Trophoblast cell (in vitro differentiated cells and primary cell): Measurements from ENCODE around the gene PTN.

Source experiments
- DNase-seq, 2 donors: peaks; one replicate each; pipeline ENCODE4 v3.0.0-alpha.2; 2016
- H2AFZ ChIP-seq: 2 replicates; pipeline ENCODE4 v1.6.1; 2013; ENCODE audit warnings: low read length, moderate library complexity, mild to moderate bottlenecking; ENCODE audit not compliant: insufficient read depth, poor library complexity
- H2AK5ac ChIP-seq: 2 replicates; pipeline ENCODE4 v1.6.1; 2013; ENCODE audit warnings: mild to moderate bottlenecking, low read length
- H2BK120ac ChIP-seq: 2 replicates; pipeline ENCODE4 v1.6.1; 2013; ENCODE audit warnings: low read length, mild to moderate bottlenecking, moderate library complexity; ENCODE audit not compliant: insufficient read depth, poor library complexity
- H2BK12ac ChIP-seq: 2 replicates; pipeline ENCODE4 v1.6.1; 2013; ENCODE audit warnings: mild to moderate bottlenecking, low read length, moderate library complexity
- H2BK5ac ChIP-seq: 2 replicates; pipeline ENCODE4 v1.6.1; 2013; ENCODE audit warnings: low read length, low read depth, moderate library complexity, mild to moderate bottlenecking; ENCODE audit not compliant: poor library complexity
- H3K14ac ChIP-seq: 2 replicates; pipeline ENCODE4 v1.6.1; 2013; ENCODE audit warnings: mild to moderate bottlenecking, low read length
- H3K18ac ChIP-seq: 2 replicates; pipeline ENCODE4 v1.6.1; 2013; ENCODE audit warnings: mild to moderate bottlenecking, low read length
- H3K23ac ChIP-seq: 2 replicates; pipeline ENCODE4 v1.6.1; 2013; ENCODE audit warnings: low read length
- H3K27ac ChIP-seq: 2 replicates; pipeline ENCODE4 v1.5.1; 2013; ENCODE audit warnings: low read depth, mild to moderate bottlenecking, inconsistent platforms, low read length, moderate library complexity
- H3K27me3 ChIP-seq: 2 replicates; pipeline ENCODE4 v1.6.1; 2013; ENCODE audit warnings: inconsistent platforms, mild to moderate bottlenecking, low read length, moderate library complexity; ENCODE audit not compliant: insufficient read depth
- H3K36me3 ChIP-seq, 2 experiments: 1 replicate in 1 of 2; 2 replicates in 1 of 2; pipeline ENCODE4 v1.6.1; 2013; ENCODE audit warnings: low read length in 2 of 2, mild to moderate bottlenecking in 2 of 2, moderate library complexity in 1 of 2; ENCODE audit not compliant: insufficient read depth in 2 of 2, control insufficient read depth in 1 of 2
- H3K4ac ChIP-seq: 2 replicates; pipeline ENCODE4 v1.6.1; 2013; ENCODE audit warnings: low read depth, mild to moderate bottlenecking, low read length, moderate library complexity
- H3K4me1 ChIP-seq, 2 experiments: 1 replicate in 1 of 2; 2 replicates in 1 of 2; pipeline ENCODE4 v1.6.1; 2013; ENCODE audit warnings: low read length in 2 of 2, mild to moderate bottlenecking in 2 of 2, moderate library complexity in 1 of 2; ENCODE audit not compliant: insufficient read depth in 2 of 2, control insufficient read depth in 1 of 2
- H3K4me2 ChIP-seq: 2 replicates; pipeline ENCODE4 v1.6.1; 2013; ENCODE audit warnings: inconsistent platforms, mild to moderate bottlenecking, low read length, moderate library complexity
- H3K4me3 ChIP-seq: 2 replicates; pipeline ENCODE4 v1.5.1; 2013; ENCODE audit warnings: mild to moderate bottlenecking, low read depth, low read length, inconsistent platforms
- H3K79me1 ChIP-seq: one replicate; pipeline ENCODE4 v1.6.1; 2013; ENCODE audit warnings: low read length
- H3K79me2 ChIP-seq: 2 replicates; pipeline ENCODE4 v1.6.1; 2013; ENCODE audit warnings: low read length, mild to moderate bottlenecking; ENCODE audit not compliant: control insufficient read depth, insufficient read depth, poor library complexity
- H3K9ac ChIP-seq: 2 replicates; pipeline ENCODE4 v1.6.1; 2013; ENCODE audit warnings: mild to moderate bottlenecking, low read length
- H3K9me3 ChIP-seq: 2 replicates; pipeline ENCODE4 v1.6.1; 2013; ENCODE audit warnings: low read depth, mild to moderate bottlenecking, control low read depth, inconsistent platforms, low read length; ENCODE audit not compliant: insufficient read depth
- H4K12ac ChIP-seq: 2 replicates; pipeline ENCODE4 v1.6.1; 2013; ENCODE audit warnings: low read depth, mild to moderate bottlenecking, low read length, moderate library complexity
- H4K8ac ChIP-seq: 2 replicates; pipeline ENCODE4 v1.6.1; 2013; ENCODE audit warnings: low read depth, mild to moderate bottlenecking, low read length, moderate library complexity
- H4K91ac ChIP-seq: one replicate; pipeline ENCODE4 v1.6.1; 2013; ENCODE audit warnings: low read depth, mild to moderate bottlenecking, low read length, moderate library complexity
- WGBS: extraction: QIAGEN DNeasy Blood & Tissue Kit; methylation state at CpG from one replicate; pipeline ENCODE4 v1.1.7; 2013; ENCODE audit warnings: missing lambda C conversion rate; ENCODE audit not compliant: insufficient read length, insufficient coverage; ENCODE audit errors: extremely low coverage; 5-methylcytosine and 5-hydroxymethylcytosine counted together

Gene PTN

GRCh38 chr7:137351941-137352340 lies 8.4 kb upstream of the PTN start:
- DNase-seq = no peak
- no peak overlapping the region for H3K23ac ChIP-seq
- no peak overlapping the region for H3K27ac ChIP-seq
- H3K4me3 ChIP-seq = no peak overlapping the region
- H3K14ac ChIP-seq = no peak overlapping the region
- no peak overlapping the region for H4K91ac ChIP-seq
- no peaks in the 10 kb centered on the region for H3K36me3 ChIP-seq
- no peak overlapping the region for H3K4ac ChIP-seq
- no peak overlapping the region for H2AFZ ChIP-seq
- no peak overlapping the region for H2AK5ac ChIP-seq
- H2BK12ac ChIP-seq = no peak overlapping the region
- no peak overlapping the region for H3K9ac ChIP-seq
- 100% methylated on average over 1 of the region's 2 CpGs for WGBS
- no peak overlapping the region for H3K18ac ChIP-seq
- H4K12ac ChIP-seq = no peak overlapping the region
- no peaks in the 10 kb centered on the region for H3K4me1 ChIP-seq
- no peaks in the 10 kb centered on the region for H3K79me1 ChIP-seq
- H3K79me2 ChIP-seq = no peaks in the 10 kb centered on the region
- no peak overlapping the region for H2BK5ac ChIP-seq
- no peaks in the 10 kb centered on the region for H3K27me3 ChIP-seq
- H4K8ac ChIP-seq = no peak overlapping the region
- H3K9me3 ChIP-seq = peaks cover 2% of the 10 kb centered on the region
- no peak overlapping the region for H3K4me2 ChIP-seq
- H2BK120ac ChIP-seq = no peak overlapping the region

- H3K4me1 ChIP-seq = peaks cover 5 to 6% of the 10 kb centered on the region in 2 experiments
- H4K12ac ChIP-seq = no peak overlapping the region
- H3K27ac ChIP-seq = no peak overlapping the region
- H2AK5ac ChIP-seq = no peak overlapping the region
- H2BK5ac ChIP-seq = no peak overlapping the region
- H3K9me3 ChIP-seq = no peaks in the 10 kb centered on the region
- peak; percentile 13 to 56 for DNase-seq
- no peaks in the 10 kb centered on the region for H3K79me1 ChIP-seq
- no peak overlapping the region for H3K18ac ChIP-seq
- no peak overlapping the region for H2AFZ ChIP-seq
- H2BK12ac ChIP-seq = no peak overlapping the region
- no peak overlapping the region for H3K9ac ChIP-seq
- no peak overlapping the region for H2BK120ac ChIP-seq
- WGBS = no CpG with 5 or more reads among the region's 6 CpGs
- H3K36me3 ChIP-seq = no peaks in the 10 kb centered on the region
- H3K27me3 ChIP-seq = no peaks in the 10 kb centered on the region
- no peak overlapping the region for H3K14ac ChIP-seq
- no peak overlapping the region for H4K91ac ChIP-seq
- H3K4me2 ChIP-seq = no peak overlapping the region
- no peak overlapping the region for H3K4me3 ChIP-seq
- H4K8ac ChIP-seq = no peak overlapping the region
- H3K4ac ChIP-seq = no peak overlapping the region
- no peaks in the 10 kb centered on the region for H3K79me2 ChIP-seq
- no peak overlapping the region for H3K23ac ChIP-seq
These were observed 2.4 kb upstream of the PTN start for GRCh38 chr7:137345799-137346449.

GRCh38 chr7:137342828-137343261 lies 688 bp downstream of the PTN start:
- no peaks in the 10 kb centered on the region for H3K79me2 ChIP-seq
- no peaks in the 10 kb centered on the region for H3K9me3 ChIP-seq

GRCh38 chr7:137342265-137342664 lies 1.3 kb downstream of the PTN start:
- Histone ChIP-seq H2AK5ac (no peak overlapping the region), H3K23ac (no peak overlapping the region), H3K9ac (no peak overlapping the region), H3K4me3 (no peak overlapping the region), H2BK12ac (no peak overlapping the region), H3K36me3 (no peaks in the 10 kb centered on the region), H3K4ac (no peak overlapping the region), H4K12ac (no peak overlapping the region), H3K18ac (no peak overlapping the region), H2AFZ (no peak overlapping the region), H4K91ac (no peak overlapping the region), H3K27me3 (no peaks in the 10 kb centered on the region), H3K79me1 (no peaks in the 10 kb centered on the region), H3K14ac (no peak overlapping the region), H2BK5ac (no peak overlapping the region), H2BK120ac (no peak overlapping the region), H4K8ac (no peak overlapping the region), H3K4me2 (no peak overlapping the region), H3K79me2 (no peaks in the 10 kb centered on the region), H3K27ac (no peak overlapping the region), H3K4me1 (peaks cover 5 to 6% of the 10 kb centered on the region in 2 experiments), H3K9me3 (no peaks in the 10 kb centered on the region)
- WGBS = no CpG with 5 or more reads among the region's 3 CpGs
- no peak for DNase-seq

More at GRCh38 chr7:137342828-137343261, 688 bp downstream of the PTN start:
- no peak overlapping the region for H3K27ac ChIP-seq
- H2AFZ ChIP-seq = no peak overlapping the region
- no peak overlapping the region for H3K23ac ChIP-seq
- H3K4ac ChIP-seq = no peak overlapping the region
- H3K9ac ChIP-seq = no peak overlapping the region
- no peaks in the 10 kb centered on the region for H3K27me3 ChIP-seq
- no peak overlapping the region for H3K4me3 ChIP-seq
- no peak overlapping the region for H2BK12ac ChIP-seq
- no peak overlapping the region for H3K18ac ChIP-seq
- H3K4me2 ChIP-seq = peak overlapping the region; percentile 63
- H4K8ac ChIP-seq = no peak overlapping the region
- WGBS = no CpG with 5 or more reads among the region's 5 CpGs
- no peak for DNase-seq
- no peak overlapping the region for H4K91ac ChIP-seq
- no peak overlapping the region for H2AK5ac ChIP-seq
- no peaks in the 10 kb centered on the region for H3K79me1 ChIP-seq
- H2BK120ac ChIP-seq = peak overlapping the region; percentile 3
- H2BK5ac ChIP-seq = no peak overlapping the region
- H3K14ac ChIP-seq = no peak overlapping the region
- H3K4me1 ChIP-seq = peaks cover 5 to 6% of the 10 kb centered on the region in 2 experiments
- H3K36me3 ChIP-seq = no peaks in the 10 kb centered on the region
- no peak overlapping the region for H4K12ac ChIP-seq
